ENCODE data around the gene SMARCA4.

SMARCA4 gene

DNA sequence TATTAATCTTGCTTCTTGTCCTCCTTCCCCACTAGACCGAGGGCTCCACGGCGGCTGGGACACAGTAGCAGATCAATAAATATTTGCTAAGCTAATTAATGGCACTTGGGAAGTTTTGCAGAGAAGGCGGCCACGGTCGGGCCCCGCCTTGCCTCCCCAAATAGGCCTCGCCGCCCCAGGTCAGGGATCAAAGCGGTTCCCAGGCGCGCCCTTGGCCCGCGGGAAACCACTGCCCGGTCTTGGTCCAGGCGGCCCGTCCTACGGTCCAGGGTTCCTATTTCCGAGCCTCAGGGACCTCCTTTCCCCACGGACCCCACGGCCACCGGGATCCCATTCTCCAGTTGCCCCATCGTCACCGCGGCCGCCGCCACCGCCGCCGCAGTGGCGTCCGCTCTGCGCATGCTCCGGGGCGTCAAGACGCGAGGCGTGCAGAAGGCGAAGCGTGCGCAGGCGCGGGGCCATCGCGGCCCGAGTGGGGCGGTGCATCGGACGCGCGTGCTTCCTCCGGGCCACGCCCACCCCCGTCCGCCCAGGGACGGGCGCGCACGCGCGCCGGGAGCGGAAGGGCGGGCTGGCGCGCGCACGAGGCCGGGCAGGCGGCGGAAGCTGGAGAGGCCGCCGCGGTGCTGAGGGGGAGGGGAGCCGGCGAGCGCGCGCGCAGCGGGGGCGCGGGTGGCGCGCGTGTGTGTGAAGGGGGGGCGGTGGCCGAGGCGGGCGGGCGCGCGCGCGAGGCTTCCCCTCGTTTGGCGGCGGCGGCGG, at the start of gene SMARCA4:
TSS of gene SMARCA4 (plus strand) at position 717 of the 759 bp plus-strand sequence. CDS start 23,122 bp downstream, outside the sequence.
- DNase-seq, result peak; percentile 98

- DNase-seq, result no peak
Observed at GRCh38 chr19:10911579-10912363, 49.1 kb upstream of the SMARCA4 start.

- DNase-seq, result no peak
Observed at GRCh38 chr19:10912619-10913018, 48.2 kb upstream of the SMARCA4 start.

GRCh38 chr19:10913716-10914340, 47.0 kb upstream of the SMARCA4 start:
- no peak for DNase-seq

- DNase-seq, result peak; percentile 69
Observed at GRCh38 chr19:10915130-10916091, 45.4 kb upstream of the SMARCA4 start.

DNA sequence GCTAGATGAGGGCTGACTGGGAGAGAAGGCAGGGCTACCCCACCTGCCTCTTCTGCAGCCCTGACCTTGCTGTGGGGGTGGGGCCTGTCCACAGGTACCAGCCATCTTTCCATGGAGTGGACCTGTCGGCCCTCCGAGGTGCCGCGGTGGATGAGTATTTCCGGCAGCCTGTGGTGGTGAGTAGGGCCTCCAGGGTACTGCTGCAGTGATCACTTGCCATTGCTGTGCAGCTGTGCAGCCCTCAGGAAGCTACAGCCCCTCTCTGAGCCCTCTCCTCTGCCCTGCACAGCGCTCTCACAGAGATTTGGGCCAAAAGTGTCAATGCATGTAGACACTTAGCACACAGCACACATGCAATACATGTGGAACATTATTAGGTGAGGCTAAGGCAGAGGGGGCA, 44.2 kb upstream of the SMARCA4 start:
- no peak for DNase-seq

GRCh38 chr19:10918359-10918758, 42.5 kb upstream of the SMARCA4 start:
- no peak for DNase-seq

- no peak for DNase-seq
Observed at GRCh38 chr19:10919352-10920287, 41.2 kb upstream of the SMARCA4 start.

- DNase-seq, result no peak
Observed at GRCh38 chr19:10920288-10920655, 40.6 kb upstream of the SMARCA4 start.

- DNase-seq, result no peak
Observed at GRCh38 chr19:10920781-10921180, 40.0 kb upstream of the SMARCA4 start.

- no peak for DNase-seq
Observed at GRCh38 chr19:10921199-10921909, 39.5 kb upstream of the SMARCA4 start.

DNA sequence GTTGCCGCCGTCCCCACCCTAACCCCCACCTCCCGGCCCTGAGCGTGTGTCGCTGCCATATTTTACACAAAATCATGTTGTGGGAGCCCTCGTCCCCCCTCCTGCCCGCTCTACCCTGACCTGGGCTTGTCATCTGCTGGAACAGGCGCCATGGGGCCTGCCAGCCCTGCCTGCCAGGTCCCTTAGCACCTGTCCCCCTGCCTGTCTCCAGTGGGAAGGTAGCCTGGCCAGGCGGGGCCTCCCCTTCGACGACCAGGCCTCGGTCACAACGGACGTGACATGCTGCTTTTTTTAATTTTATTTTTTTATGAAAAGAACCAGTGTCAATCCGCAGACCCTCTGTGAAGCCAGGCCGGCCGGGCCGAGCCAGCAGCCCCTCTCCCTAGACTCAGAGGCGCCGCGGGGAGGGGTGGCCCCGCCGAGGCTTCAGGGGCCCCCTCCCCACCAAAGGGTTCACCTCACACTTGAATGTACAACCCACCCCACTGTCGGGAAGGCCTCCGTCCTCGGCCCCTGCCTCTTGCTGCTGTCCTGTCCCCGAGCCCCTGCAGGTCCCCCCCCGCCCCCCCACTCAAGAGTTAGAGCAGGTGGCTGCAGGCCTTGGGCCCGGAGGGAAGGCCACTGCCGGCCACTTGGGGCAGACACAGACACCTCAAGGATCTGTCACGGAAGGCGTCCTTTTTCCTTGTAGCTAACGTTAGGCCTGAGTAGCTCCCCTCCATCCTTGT, 38.8 kb upstream of the SMARCA4 start:
- no peak for DNase-seq

GRCh38 chr19:10922638-10923014, 38.2 kb upstream of the SMARCA4 start:
- no peak for DNase-seq

GRCh38 chr19:10923260-10924112, 37.3 kb upstream of the SMARCA4 start:
- no peak for DNase-seq

DNA sequence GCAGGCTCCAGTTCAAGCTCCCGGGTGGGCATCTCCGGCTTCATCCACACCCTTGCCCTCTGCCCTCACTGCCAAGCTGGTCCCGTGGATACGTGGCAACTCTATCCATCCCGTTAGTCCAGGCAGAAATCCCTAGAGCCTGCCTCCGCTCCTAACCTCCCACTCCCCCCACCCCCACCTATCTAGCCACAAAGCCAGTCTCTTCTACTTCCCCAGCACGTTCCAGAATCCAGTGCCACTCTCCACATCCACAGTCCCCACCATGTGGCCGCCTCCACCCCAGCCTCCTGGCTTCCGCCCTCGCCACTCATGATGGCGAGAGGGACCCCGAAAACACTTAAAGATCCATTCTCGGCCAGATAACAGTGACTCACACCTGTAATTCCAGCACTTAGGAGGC, 36.2 kb upstream of the SMARCA4 start:
- no peak for DNase-seq

DNA sequence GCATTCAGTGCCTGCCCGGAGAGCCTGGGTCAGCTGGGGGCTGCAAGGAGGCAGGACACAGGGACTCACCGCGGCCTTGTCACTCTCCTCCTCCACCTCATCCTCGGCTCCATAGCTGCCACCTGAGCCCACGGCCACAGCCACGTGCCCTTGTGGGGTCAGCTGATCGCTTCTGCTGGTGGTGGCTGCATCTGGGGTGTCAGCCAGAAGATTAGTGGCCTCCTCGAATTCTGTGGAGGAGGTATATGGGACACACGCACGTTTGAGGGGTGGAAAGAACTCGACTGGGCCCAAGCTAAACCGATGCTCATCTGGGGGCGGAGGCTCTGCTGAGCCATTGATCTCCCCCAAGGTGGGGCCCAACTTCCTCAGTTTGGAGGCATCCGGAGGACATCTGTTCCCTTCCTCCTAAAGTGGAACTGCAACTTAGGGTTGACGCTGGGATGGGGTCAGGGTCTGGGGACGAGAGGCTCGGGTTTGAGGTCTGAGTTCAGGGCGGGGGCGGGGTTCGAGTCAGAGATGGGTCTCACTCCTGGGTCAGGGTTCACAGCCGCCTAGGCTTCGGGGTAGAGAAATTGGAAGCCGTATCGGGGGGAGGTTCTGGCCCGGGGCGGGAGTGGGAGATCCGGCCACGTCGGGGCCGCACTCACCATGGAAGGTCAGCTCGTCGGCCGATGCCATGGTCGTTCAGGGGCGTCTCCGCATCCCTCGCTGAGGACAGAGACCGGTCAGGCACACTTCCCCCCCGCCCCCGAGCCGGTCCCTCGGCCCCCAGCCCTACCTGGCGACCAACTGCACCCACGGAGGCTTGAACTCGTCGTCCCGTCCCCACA, 32.9 kb upstream of the SMARCA4 start:
- no peak for DNase-seq

DNA sequence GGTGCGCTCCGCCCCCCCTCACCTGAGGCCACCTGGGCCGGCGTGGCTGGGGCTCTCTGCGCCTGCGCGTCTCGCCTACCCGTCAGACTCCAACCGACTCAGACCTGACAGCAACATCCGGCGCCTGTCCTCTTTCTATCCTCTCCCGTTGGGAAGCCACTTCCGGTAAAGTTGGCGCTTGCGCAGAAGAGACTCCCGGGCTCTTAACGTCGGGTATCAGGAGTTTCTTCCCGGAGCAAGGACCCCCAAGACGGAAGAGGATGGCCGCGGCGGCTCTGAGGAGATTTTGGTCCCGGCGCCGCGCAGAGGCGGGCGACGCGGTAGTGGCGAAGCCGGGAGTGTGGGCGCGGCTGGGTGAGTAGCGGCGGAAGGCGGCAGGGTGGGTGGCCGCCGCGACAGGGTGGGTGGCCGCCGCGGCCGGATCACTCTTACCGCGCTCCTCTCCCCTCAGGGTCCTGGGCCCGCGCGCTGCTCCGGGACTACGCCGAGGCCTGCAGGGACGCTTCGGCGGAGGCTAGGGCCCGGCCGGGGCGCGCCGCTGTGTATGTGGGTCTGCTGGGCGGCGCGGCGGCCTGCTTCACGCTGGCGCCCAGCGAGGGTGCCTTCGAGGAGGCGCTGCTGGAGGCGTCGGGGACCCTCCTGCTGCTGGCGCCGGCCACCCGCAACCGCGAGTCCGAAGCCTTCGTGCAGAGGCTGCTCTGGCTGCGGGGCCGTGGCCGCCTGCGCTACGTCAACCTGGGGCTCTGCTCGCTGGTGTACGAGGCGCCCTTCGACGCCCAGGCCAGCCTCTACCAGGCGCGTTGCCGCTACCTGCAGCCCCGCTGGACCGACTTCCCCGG, 32.0 kb upstream of the SMARCA4 start, which contains the start of the genes TIMM29 and YIPF2:
TSS of gene TIMM29 (plus strand) at position 249 of the 839 bp plus-strand sequence. CDS start at position 261, 12 bp downstream.
TSS of gene YIPF2 (minus strand) at position 77 of the 839 bp plus-strand sequence. CDS start 229 bp downstream, outside the sequence.
- DNase-seq, result peak; percentile 94

Measured in right forelimb (tissue), 1 donor.